GM18907 (cell line): ENCODE measurements around the gene SVOPL.
"Not testable (repeated sequence)": the region's sequence is repeated elsewhere in the genome, so short reads cannot be mapped to it uniquely, and the experiment has no call there.

Experiments
- ATAC-seq: cut with Tn5 transposase; IDR thresholded peaks from one replicate; pipeline ENCODE4 v1.9.1; 2021; ENCODE audit warnings: mild to moderate bottlenecking, moderate library complexity; ENCODE audit not compliant: unreplicated experiment

SVOPL gene

DNA sequence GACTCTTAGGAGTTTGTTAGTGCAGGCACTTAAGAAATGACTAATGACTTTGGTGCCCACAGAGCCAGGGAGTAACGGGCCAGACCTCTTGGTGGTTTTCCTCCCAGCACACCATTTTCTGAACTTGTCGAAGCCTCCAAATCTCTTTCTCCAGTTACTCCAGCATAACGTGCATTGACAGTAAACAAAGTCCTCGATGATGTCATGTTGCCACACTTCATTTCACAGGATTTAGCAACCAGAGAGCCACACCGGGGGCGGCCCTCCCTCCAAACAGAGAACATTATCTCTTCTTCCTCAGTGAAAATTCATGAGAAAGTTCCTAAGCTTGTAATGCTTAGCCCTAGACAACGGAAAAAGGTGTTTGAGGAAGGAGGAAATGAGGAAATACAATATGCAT, 4.0 kb upstream of the SVOPL start:
- no peak for ATAC-seq

DNA sequence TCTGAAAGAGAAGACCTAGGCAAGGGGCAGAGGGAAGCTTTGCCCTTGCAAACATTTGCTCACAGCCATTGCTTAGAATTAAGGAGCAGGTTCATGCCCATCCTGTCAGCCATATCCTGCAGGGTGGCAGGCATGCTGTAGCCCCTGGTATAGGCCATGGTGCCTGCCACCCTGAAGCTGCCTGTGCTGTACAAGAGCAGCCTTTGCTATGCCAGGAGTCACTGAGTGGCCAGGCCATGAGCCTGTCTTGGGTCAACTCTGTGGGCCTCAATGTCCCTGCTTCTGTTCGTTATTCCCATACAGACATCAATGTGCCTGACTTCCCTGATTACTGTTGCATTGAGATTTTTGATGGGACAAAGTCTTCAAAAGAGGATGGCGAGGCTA, 368 bp upstream of the SVOPL start:
- ATAC-seq, result no peak

DNA sequence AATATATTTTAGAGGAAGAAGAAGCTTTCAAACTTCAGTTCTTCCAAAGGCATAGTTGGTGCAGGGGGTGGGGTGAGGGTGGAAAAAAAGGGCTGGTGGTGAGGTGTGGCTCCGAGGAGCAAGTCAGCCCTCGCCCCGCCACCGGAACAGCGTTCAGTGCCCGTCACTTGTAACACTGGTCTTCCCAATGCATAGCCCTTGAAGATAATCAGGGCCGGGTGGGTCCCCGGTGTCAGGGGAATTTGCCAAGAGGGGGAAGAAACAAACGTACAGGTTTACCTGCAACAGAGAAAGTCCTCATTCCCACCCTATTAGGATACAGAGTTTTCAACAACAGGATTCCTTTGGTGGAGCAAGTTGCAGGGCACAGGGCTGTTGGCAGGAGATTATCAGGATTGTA, 1.5 kb downstream of the SVOPL start:
- ATAC-seq, result no peak

GRCh38 chr7:138698281-138698680, 2.9 kb downstream of the SVOPL start:
- ATAC-seq, result no peak

DNA sequence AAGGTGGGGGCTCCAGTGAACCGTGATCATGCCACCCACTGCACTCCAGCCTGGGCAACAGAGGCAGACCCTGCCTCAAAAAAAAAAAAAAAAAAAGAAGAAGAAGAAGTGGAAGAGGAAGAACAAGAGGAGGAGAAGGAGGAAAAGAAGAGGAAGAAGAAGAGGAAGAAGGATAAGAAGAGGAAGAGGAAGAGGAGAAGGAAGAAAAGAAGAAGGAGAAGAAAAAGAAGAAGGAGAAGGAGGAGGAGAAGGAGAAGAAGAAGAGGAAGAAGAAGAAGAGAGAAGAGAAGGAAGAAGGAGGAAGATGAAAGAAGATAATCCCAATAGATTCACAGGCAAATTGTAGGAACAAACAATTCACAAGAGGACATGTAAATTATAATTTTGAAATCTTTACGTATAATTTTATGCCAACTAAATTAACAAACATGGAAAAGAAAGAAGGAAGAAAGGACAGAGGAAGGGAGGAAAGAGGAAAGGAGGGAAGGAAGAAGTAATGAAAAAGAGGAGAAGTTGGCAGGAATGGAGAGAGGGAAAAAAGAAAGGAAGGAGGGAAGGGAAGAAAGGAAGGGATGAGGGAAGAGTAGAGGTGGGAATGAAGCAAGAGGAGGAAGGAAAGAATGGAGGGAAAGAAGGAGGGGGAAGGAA, 3.5 kb downstream of the SVOPL start:
- no peak for ATAC-seq

DNA sequence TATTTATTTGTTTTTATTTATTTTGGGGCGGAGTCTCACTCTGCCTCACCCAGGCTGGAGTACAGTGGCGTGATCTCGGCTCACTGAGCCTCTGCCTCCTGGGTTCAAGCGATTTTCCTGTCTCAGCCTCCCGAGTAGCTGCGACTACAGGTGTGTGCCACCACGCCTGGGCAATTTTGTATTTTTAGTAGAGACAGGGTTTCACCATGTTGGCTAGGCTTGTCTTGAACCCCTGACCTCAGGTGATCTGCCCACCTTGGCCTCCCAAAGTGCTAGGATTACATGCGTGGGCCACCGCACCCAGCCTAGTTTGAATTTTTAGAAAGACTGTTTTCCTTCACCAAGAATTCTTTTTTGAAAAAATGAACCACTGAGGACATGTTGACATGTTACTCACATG, 5.4 kb downstream of the SVOPL start:
- ATAC-seq, result not testable (repeated sequence)

GRCh38 chr7:138695106-138695505, 6.1 kb downstream of the SVOPL start:
- ATAC-seq, result no peak

- ATAC-seq, result no peak
Measured at GRCh38 chr7:138691178-138691577, 10.0 kb downstream of the SVOPL start.

DNA sequence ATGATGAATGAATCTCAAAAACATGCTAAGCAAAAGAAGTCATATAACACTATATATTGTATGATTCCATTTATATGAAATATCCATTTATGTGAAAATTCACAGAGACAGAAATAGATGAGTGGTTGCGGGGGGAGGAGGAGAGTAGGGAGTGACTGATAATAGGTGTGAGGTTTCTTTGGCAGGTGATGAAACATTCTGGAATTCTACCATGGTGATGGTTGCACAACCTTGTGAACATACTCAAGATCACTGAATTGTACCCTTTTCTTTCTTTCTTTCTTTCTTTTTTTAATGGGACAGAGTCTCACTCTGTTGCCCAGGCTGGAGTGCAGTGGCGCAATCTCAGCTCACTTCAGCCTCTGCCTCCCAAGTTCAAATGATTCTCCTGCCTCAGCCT, 10.7 kb downstream of the SVOPL start:
- ATAC-seq, result no peak

DNA sequence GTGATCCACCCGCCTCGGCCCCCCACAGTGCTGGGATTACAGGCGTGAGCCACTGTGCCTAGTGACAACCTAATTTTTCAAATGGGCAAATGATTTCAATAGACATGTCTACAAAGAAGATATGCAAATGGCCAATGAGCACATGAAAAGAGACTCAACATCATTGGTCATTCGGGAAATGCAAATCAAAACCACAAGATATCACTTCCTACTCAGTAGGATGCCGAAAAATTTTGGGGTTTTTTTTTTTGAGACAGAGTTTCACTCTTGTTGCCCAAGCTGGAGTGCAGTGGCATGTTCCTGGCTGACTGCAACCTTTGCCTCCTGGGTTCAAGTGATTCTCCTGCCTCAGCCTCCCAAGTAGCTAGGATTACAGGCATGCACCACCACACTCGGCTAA, 13.1 kb downstream of the SVOPL start:
- not testable (repeated sequence) for ATAC-seq

GRCh38 chr7:138684340-138684739, 16.8 kb downstream of the SVOPL start:
- no peak for ATAC-seq

DNA sequence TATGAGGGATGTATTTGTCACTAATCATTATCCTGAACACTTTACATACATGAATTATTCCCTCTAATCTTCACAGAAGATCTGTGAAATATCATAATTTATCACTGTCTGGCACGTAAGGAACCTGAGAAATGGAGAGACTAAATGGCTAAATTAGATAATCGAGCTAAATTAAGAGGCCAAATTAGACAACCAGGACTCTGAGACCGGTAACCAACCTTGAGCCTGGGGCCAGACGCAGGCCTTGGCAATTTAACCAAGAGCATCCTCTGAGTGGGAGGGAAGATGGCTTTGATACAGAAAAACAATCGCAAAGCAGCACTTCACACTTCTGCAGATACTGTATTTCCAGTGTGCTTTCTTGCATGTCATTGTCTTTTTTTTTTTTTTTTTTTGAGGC, 21.4 kb downstream of the SVOPL start:
- ATAC-seq, result no peak

- ATAC-seq, result no peak
Measured at GRCh38 chr7:138670594-138670993, 30.6 kb downstream of the SVOPL start.

- ATAC-seq, result no peak
Measured at GRCh38 chr7:138669364-138669763, 31.8 kb downstream of the SVOPL start.

GRCh38 chr7:138668946-138669345, 32.2 kb downstream of the SVOPL start:
- no peak for ATAC-seq

- ATAC-seq, result no peak
Measured at GRCh38 chr7:138668229-138668596, 32.9 kb downstream of the SVOPL start.

DNA sequence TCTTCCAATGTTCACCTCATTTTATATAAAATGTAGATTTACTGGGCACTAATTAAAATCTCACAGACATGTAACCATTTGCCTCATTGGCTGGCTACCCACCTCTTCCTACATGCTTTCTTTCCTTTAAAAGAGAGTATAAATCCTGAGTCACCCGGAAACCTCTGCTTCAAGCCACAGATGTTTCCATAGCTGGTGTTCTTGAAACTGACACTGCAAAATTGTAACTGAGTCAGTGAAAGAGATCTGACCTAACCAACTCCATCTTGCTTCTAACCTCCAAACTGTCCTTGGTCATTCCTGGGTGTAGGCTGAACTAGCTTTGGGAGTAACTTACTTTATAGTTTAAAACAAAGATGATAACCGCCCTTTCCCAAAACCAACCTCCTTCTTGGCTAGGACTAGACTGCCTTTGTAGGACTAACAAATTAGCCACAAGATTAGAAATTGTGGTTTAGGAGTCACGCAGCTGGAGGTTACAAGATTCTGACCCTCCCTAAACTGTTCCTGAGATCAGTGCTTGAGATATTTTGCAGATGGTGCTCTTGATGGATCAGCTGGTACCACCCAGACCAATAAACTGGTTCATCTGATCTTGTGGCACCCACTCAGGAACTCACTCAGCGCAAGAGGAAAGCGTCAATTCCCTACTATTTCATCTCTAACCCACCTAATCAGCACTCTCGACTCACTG, 33.5 kb downstream of the SVOPL start:
- ATAC-seq, result no peak

GRCh38 chr7:138666385-138666784, 34.8 kb downstream of the SVOPL start:
- ATAC-seq, result no peak

GRCh38 chr7:138665669-138666140, 35.5 kb downstream of the SVOPL start:
- ATAC-seq, result no peak

DNA sequence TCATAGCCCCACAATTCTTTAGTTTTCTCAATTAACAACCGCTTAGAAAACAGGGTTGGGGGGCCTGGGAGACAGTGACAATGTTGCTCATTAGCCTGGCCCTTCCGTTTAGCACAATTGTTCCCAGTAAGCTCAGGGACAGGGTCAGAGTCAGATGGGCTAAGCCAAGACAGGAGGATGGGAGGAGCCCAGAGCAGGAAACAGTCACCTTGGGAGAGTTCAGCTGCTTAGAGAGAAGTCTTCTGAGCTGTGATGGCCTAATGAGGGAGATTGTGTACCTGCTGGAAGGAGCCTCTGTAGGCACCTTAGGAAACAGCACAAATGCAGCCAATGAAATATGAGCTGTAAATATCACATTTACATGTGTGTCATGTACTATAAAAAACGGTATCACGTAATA, 35.9 kb downstream of the SVOPL start:
- ATAC-seq, result no peak

GRCh38 chr7:138663725-138664710, 37.1 kb downstream of the SVOPL start:
- ATAC-seq, result no peak

DNA sequence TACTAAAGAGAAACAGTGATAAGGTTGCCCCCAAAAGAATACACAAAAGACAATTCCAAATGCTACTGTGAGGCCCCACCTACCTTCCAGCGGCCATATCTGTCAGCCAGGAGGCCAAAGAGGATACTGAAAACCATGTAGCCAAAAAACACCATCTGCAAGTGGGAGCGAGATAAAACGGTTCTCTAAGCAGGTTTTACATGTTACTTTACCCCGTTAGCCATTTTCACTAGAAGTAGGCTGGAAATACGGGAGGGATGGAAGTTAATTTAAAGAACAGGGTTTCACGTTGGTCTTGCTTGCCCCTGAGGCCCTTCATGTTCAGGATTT, 38.2 kb downstream of the SVOPL start:
- no peak for ATAC-seq
